Measurements from ENCODE around the gene PDCD4.

Gene PDCD4

GRCh38 chr10:110871298-110872084 lies at the start of gene PDCD4:
PDCD4 (plus strand) TSS chr10:110871928; CDS start chr10:110876028, 4,100 bp downstream.
- DNase-seq (ENCODE audit: low spot score): peak; percentile 88

DNA sequence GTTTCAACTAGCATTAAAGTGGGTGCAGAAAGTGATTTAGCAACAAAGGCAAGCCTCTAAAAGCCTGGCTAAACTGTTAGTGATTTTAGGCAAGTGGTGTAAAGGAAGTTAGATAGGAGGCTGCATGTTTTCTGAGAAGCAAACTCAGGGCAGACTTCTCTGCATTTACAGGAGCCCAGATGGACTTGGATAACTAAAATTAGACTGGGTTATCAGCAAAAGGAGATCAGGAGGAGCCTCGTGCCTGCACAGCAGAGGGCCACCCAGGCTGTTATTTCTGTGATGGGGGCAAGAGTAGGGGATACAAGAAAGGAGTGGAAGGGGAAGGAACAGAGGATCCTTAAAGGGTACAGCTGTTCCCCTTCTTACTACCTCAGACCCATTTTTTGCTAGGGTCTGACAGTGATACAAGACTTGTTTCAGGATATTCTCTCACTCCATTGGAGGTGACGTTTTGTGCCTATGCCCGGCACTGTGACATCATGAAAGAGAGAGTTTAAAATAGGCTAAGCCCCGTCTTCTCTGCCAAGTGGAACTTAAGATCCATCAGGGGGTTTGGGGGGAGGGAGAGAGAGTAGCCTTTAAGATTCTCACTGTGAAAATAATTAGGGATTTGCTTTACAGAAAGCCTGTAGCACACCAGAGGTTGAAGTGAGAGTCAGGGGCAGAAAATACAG lies 49.6 kb upstream of the PDCD4 start:
- DNase-seq (ENCODE audit: low spot score): no peak

- no peak for DNase-seq (ENCODE audit: low spot score)
These were observed 48.9 kb upstream of the PDCD4 start for GRCh38 chr10:110822712-110823311.

DNA sequence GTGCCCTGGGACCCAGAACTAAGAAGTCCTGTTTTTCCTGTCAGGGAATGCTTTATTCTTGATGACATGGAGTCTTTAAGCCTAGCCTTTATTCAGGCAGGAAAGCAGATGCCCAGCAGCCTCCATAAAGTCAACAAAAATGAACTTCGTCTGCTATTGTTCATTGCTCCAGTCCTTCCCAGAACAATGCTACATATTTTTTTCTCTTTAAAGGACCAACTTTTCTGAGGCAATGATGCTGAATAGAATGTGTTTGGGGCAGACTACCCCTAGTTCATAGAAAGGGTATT lies 47.6 kb upstream of the PDCD4 start:
- DNase-seq (ENCODE audit: low spot score): no peak

DNA sequence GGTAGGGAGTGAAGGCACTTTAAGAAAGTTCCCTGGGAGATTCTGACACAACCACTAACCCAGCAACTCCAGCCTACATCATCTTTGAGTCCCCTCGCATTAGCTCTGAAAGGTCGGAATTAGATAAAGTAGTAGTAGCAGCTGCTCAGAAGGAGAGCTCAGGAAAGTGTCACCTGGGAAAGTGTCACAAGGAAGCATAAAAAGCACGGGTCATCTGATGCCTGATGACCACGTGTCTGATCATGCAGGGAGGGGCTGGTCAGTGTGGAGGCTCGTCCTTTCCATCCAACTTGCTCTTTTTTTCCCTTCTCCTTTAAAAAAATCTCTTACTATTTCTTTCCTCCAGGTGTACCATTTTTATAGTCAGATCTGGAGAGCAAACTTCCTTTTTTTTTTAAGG lies 47.1 kb upstream of the PDCD4 start:
- no peak for DNase-seq (ENCODE audit: low spot score)

DNA sequence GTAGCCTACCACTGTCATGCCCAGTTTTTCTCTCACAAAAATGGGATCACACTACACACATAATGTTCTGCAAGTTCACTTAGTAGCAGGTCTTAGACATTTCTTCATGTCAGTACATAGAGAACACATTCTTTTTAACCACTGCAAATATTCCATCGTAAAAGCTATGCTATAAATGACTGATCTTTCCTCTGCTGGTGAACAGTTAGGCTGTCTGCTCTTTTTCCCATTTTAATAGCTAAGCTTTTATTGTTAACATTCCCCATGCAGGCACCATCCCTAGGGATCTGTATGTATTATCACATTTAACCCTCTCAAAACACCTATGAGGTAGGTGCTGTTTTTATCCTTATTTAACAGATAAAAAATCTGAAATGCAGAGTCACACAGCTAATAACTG lies 46.2 kb upstream of the PDCD4 start:
- no peak for DNase-seq (ENCODE audit: low spot score)

DNA sequence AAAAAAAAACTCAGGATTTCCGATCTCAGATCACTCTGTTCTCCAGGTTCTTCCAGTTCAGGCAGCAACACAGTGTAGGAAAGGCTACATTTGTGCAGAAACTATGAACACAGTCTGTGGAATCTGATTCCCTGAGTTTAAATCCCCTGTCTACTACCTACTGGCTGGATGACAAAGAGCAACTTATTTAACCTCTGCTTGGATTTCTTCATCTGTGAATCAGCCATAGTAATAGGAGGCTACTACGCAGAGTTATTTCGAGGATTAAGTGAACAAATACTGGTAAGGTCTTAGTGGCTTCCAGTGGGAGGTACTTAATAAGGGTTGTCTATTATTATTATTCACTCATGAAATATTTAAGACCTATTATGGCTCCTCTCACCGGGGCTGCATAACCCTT lies 44.3 kb upstream of the PDCD4 start:
- DNase-seq (ENCODE audit: low spot score): no peak

GRCh38 chr10:110827875-110828274 lies 43.9 kb upstream of the PDCD4 start:
- DNase-seq (ENCODE audit: low spot score): no peak

GRCh38 chr10:110828525-110828924 lies 43.2 kb upstream of the PDCD4 start:
- no peak for DNase-seq (ENCODE audit: low spot score)

DNA sequence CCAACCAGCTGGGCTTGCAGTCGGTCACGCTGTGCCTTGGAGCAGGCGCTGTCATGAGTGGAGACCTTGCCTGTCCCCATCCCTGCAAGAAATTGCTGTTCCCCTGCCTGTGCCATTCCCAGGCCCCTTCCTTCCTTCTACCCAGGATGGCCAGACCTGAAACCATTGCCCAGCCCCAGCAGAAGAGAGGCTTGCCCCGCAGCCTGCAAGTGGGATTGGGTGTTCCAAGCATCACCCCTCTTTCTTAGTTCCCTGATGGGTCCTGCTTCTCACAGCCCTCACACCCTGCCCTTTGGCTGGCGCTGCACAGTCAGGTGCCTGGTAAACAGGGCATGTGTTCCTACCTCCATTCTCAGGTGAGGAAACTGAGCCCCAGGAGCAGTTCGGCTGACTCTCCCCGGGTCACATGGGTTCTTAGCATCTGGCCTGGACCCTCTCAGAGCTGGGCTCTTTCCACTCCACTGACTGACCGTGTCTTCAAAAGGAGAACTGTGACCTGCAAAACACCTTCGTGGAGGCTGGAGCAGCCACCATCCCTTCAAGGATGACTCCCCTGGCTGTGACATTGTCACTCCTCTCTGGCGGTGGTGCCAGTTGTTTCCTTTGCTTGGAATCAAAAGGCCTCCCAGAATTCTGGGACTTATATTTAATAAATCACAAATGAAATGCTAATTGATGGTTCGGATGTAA lies 41.9 kb upstream of the PDCD4 start:
- peak; percentile 30 for DNase-seq (ENCODE audit: low spot score)

DNA sequence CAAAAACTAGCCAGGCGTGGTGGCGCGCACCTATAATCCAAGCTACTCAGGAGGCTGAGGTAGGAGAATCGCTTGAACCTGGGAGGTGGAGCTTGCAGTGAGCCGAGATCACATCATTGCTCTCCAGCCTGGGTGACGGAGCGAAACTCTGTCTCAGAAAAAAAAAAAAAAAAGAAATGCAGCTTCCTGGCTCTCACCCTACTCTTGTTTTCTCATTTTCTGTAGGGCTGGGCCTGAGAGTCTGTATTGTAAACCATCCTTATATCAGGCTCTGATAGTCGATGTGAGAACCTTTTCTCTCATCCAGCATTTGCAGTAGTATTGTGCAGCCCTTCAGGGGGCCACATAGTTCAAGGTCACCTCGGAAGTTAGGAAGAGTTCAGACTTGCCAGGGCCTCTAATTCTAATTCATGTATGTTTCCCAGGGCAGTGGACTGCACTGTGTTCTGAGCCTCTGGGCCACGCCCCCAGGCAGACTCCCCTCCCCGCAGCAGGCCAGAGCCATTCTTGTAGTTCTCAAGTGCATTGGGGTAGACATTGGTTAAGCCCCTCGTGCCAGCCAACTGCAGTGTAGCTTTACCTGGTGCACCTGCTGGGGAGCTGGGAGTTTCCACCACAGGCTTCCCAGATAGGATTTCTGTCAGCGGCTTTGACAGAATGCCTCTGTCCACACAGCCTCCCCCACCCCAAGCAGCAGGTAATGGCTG lies 38.3 kb upstream of the PDCD4 start:
- DNase-seq (ENCODE audit: low spot score): no peak

DNA sequence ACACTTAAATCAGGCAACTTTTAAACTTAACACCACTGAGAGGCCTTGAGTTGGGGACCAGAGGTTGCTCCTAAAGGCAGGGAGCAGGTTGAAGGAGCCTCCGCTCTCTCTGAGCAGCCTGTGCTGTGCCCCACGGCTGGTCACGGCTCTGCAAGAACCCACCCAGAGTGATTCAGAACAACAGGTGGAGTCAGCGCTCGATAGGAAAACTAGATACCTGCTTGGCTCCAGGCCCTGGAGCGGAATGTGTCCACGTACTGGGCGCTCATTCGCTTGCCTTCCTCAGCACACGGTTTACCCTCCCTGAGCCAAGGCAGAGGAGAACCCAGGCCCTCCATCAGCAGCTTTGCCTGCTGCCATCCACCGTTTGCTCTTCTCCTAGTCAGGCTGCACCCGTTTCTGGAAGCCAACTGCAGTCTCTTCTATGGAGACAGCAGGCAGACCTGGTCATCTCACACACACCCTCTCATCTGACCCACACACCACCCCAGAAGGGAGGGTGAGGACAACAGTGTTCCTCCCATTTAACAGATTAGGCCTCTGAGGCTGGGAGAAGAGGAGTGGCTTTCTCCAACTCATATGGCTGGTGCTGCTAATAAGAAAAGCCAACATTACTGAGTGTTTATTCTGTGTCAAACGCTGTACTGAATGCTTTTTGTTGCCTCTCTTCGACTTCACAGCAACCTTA lies 37.6 kb upstream of the PDCD4 start:
- DNase-seq (ENCODE audit: low spot score): no peak

GRCh38 chr10:110834629-110835301 lies 37.0 kb upstream of the PDCD4 start:
- DNase-seq (ENCODE audit: low spot score): no peak

DNA sequence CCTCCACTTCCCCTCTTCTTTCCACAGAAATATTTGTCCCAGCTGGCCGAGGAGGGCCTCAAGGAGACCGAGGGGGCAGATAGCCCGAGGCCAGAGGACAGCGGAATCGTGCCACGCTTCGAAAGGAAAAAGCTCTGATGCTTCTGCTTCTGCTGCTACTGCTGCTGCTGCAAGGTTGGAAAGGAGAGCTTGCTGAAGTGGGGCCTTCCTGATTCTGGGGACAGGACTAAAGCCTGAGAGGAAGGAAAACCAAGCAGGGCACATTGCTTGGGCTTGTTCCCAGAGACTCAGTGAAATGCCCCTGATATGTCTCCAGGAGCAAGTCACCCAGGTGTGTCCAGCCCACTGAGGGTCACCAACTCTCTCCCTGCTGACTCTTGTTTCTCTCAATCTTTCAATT lies 35.9 kb upstream of the PDCD4 start:
- no peak for DNase-seq (ENCODE audit: low spot score)

DNA sequence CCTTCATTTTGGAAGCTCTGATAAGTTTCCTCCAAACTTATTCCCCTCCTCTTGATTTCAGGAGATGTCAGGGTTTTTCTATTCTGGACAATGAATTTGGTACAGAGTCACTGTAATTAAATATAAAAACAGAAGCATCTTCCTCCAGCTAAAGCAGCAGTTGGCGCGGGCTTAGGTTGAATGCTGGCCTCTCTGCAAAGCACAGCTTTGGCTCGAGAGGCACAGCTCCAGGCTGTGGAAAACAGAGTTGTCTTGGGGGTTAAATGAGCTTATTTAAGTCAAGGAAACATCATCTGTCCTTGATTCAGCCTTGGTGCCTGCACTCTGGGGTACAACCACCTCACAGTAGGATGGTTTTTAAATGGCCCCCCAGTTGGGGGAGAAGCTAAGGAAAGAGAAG lies 35.0 kb upstream of the PDCD4 start:
- no peak for DNase-seq (ENCODE audit: low spot score)

DNA sequence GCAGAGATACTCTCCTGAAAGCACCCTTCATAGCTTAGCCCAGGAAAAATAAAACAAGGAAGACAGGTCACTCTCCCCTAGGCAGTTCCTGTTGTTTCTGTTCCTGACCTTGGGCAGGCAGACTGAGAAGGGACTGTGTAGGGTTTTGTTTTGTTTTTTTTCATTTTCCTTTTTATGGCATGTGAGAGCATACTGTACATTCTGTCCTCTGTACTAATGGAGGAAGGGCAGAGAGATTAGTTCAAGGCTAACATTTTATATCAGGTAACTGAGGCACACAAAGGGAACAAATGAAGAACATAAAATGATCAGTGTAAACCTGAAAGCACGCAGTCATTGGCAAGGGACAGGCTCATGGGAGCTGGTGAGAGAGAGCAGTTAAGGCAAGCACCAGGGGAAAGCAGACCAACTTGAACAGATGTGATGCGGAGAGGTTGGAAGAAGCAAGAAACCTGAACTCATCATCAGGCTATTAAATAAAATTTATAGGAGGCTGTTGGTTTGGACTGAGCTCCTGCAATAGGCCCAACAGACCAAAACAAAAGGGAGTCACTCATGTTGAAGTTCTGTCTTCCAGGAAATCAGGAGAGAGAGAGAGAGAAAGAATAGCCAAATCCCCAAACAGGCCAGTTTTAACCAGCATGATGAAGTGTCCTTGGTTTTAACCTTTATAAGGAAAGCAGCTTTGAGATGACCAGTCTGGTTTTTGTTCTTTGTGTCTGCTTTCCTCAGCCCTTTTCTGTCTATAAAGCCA lies 34.1 kb upstream of the PDCD4 start:
- no peak for DNase-seq (ENCODE audit: low spot score)

- DNase-seq (ENCODE audit: low spot score): no peak
These were observed 31.4 kb upstream of the PDCD4 start for GRCh38 chr10:110840225-110840922.

DNA sequence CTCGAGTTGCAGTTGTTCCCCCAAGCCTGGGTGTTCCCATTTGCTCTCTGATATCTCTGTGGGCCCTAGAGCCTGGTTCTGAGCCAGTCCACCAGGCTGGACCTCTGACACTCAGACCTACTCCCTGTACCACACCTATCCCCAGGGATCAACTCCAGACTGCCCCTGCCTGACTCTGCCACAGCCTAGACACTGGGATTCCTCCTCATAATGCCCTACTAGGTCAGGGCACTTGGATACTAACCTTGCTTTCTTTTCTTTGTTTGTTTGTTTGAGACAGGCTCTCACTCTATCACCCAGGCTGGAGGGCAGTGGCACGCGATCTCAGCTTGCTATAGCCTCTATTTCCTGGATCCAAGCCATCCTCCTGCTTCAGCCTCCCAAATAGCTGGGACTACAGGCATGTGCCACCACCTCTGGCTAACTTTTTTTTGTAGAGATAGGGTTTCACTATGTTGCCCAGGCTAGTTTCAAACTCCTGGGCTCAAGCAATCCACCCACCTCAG lies 30.8 kb upstream of the PDCD4 start:
- no peak for DNase-seq (ENCODE audit: low spot score)

DNA sequence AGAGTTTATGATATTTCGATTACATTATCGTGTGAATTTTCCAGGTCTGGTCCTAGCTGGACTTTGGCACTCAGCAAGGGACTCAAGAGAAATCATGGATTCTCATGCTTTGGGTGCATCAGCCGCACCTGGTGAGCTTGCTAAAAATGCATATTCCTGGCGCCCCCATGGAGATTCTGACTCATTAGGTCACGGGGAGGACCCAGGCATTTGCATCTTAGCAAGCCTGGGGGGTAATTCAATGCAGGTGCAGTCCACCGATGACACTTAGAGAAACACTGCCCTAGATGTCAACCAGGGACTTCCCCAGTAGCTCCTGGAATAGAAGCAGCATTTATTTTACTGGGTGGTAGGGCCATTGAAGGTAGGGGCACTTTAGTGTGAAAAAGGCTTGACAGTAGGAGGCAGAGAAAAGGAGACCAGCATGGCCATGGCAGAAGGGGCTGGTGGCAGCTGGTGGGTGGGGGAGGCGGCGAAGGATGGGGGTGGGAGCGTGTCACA lies 29.9 kb upstream of the PDCD4 start:
- peak; percentile 90 for DNase-seq (ENCODE audit: low spot score)
